Epidermal melanocyte (primary cell): ENCODE data around the gene JAG1.
A peak's percentile ranks its signal among the peaks of the same experiment; 100 is the strongest.
"Not testable (repeated sequence)": the region's sequence is repeated elsewhere in the genome, so short reads cannot be mapped to it uniquely, and the experiment has no call there.

Source experiments
- DNase-seq: peaks from one replicate; pipeline ENCODE4 v3.0.0; 2011; ENCODE audit warnings: low spot score; ENCODE audit not compliant: insufficient read length

Gene JAG1

GRCh38 chr20:10613911-10614310 is 59.9 kb downstream of the JAG1 start:
- no peak for DNase-seq

GRCh38 chr20:10613426-10613825 is 60.4 kb downstream of the JAG1 start:
- not testable (repeated sequence) for DNase-seq

GRCh38 chr20:10611357-10611756 is 62.4 kb downstream of the JAG1 start:
- no peak for DNase-seq

GRCh38 chr20:10610251-10610650 is 63.5 kb downstream of the JAG1 start:
- no peak for DNase-seq

- DNase-seq = no peak
These were observed 64.0 kb downstream of the JAG1 start for GRCh38 chr20:10609770-10610169.

GRCh38 chr20:10609276-10609675 is 64.5 kb downstream of the JAG1 start:
- DNase-seq = no peak

- no peak for DNase-seq
These were observed 68.1 kb downstream of the JAG1 start for GRCh38 chr20:10605547-10606195.

- no peak for DNase-seq
These were observed 68.8 kb downstream of the JAG1 start for GRCh38 chr20:10604865-10605440.

- DNase-seq = peak; percentile 74
These were observed 69.6 kb downstream of the JAG1 start for GRCh38 chr20:10603971-10604864.

GRCh38 chr20:10603378-10603777 is 70.4 kb downstream of the JAG1 start:
- DNase-seq = no peak

- DNase-seq = no peak
These were observed 71.5 kb downstream of the JAG1 start for GRCh38 chr20:10602221-10602871.

GRCh38 chr20:10597637-10598036 is 76.2 kb downstream of the JAG1 start:
- no peak for DNase-seq

- no peak for DNase-seq
These were observed 77.1 kb downstream of the JAG1 start for GRCh38 chr20:10596710-10597121.

- DNase-seq = no peak
These were observed 77.8 kb downstream of the JAG1 start for GRCh38 chr20:10595985-10596384.

- no peak for DNase-seq
These were observed 78.5 kb downstream of the JAG1 start for GRCh38 chr20:10595266-10595665.

GRCh38 chr20:10594296-10594868 is 79.4 kb downstream of the JAG1 start:
- no peak for DNase-seq

- DNase-seq = no peak
These were observed 81.8 kb downstream of the JAG1 start for GRCh38 chr20:10591946-10592521.

- no peak for DNase-seq
These were observed 82.7 kb downstream of the JAG1 start for GRCh38 chr20:10590950-10591671.

- DNase-seq = not testable (repeated sequence)
These were observed 83.4 kb downstream of the JAG1 start for GRCh38 chr20:10590446-10590845.
